Activated CD8-positive, alpha-beta memory T cell treated with anti-CD3 and anti-CD28 coated beads, Interleukin-2, amount 50 U/mL, for 1 hour (primary cell): ENCODE data around the gene KDM4B.

Experiments used
- DNase-seq: peaks from one replicate; pipeline ENCODE4 v3.0.0-alpha.2; 2020; ENCODE audit errors: extremely low read depth

Gene KDM4B

DNA sequence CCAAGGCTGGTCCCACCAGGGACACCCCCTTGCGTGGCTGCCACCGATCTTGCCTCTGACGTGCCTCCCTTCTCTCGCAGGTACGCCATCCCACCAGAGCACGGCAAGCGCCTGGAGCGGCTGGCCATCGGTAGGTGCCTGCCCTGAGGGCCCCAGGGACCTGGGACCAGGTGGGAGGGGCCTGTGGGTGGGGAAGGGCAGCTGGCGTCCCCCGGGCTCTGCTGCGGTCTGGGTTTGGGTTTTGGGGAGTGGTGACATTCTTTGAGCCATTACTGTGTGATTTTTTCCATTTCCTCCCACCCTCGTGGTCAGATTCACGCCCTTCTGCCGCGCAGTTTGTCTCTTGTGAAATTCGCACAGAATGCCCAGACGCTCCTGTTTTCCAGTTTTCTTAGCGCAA, 102.0 kb downstream of the KDM4B start:
- no peak for DNase-seq

DNA sequence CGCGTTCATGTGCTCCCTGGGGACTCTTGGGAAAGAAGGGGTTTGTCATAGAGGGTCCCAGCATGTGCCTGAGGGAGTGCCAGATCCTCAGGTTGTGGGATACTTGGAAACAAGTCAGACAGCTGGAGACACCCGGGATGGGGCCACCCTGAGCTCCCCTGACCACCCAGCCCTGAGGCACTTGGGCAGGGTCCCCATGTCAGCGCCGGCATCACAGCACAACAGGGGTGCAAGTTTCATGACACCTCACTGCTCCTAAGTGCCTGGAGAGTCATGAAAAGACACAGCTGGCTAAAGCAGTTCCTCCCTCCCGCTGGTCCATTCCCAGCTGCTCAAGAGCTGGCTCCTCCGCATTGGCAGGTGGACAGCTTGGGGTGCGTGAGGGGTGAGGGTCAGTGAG, 102.7 kb downstream of the KDM4B start:
- no peak for DNase-seq

DNA sequence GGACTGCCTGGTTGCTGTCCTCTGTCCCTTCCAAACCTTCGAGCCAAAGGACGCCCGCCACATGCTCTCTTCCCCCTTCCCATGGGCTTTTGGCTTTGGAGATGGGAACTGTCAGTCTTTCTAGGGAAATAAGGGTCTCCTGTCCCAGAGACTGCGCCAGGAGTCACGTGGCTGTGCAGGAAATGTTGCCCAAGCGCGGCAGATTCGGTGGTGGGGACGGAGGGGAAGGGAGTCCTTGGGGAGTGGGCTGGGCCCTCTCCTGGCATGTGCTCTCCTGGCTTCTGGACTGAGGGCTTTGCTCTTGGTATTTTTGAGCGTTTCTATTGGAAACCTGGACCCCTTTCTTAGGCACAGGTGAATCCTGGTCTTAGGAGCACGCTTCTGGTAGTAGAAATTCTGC, 103.2 kb downstream of the KDM4B start:
- DNase-seq, result no peak

DNA sequence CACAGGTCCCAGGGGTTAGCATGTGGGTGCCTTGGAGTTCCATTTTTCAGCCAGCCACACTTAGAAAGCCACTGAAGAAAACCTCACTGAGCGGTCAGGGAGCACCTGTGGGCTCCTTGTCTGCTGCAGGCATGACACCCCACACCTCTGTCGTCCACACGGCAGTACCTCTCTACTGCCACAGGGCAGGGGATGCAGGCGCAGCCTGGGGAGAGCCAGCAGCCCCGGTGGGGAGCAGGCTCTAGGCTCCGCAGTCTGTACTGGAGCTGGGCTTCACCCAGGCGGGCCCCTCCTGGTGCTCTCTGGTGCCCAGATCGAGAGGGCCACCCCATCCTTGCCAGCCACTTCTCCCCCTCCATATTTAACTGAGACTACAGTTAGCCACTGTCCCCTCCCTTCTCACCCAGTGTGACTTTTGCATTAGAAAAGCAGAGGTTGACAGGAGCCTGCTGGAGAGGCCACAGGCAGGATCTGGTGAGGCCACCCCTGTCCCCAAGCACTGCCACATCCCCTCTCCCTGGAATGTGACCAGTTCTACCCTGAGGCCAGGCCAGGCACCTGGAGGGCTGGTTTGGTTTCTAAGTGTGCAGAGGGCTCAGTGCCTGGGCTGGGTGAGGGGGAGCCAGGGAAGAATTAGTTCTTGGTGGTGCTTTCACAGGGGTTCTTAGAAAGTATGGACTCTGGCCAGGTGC, 104.4 kb downstream of the KDM4B start:
- no peak for DNase-seq

DNA sequence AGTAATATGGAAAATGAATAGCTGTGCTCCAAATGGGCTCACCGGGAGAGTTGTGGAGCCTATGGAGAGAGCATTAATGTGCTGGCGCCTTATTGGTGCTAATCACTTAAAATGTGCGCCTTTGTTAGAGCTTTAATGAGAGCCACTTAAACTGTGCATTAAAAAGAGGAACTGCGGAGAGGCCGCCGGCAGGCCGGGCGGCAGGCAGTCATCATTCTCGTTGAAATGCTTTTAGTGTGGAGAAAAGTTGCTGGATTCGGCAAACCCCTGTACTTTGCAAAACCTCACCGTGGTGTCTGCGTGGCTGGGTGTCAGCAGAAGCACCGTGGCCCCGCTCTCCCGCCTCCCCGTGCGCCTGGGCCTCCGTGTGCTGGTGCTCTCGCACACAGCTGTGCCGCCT, 105.5 kb downstream of the KDM4B start:
- DNase-seq, result no peak

DNA sequence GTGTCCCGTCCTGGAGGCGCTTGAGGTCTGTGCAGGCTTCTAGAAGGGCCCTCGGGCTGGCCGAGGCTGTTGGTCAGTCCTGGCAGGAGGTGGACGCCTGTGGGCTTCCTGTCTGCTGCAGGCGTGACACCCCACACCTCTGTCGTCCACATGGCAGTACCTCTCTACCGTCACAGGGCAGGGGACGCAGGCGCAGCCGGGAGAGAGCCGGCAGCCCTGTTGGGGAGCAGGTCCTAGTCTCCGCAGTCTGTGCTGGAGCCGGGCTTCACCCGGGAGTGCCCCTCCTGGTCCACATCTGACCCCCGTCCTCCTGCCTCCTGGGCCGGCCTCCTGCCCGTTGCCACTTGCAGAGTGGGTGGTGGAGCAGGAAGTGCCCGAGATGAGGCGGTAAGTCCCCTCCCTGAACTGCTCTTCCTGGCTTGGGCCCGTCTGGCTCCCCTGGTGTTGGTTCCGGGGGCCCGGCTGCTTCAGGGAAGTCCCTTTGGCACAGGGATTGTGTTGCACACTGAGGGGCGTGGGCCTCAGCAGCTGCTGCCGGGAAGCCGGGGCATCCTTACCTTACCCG, 106.0 kb downstream of the KDM4B start:
- no peak for DNase-seq

DNA sequence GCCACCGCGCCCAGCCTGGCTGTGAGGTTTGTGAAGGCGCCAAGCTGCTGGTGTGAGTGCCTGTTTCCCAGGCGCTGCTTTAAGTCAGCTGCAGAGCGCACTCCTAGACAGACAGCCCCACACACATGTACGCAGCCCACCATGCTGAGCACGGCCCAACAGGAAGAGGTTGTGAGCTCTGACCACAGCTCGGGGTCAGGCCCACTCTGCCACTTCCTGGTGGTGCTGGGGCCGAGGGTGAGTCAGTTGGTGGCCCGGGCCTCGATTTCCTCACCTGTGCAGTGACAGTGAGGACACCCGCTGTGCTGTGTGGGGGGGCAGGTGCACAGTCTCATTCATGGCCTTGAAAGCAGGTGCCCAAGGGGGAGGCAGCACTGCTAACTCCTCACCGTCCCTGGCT, 106.7 kb downstream of the KDM4B start:
- no peak for DNase-seq

DNA sequence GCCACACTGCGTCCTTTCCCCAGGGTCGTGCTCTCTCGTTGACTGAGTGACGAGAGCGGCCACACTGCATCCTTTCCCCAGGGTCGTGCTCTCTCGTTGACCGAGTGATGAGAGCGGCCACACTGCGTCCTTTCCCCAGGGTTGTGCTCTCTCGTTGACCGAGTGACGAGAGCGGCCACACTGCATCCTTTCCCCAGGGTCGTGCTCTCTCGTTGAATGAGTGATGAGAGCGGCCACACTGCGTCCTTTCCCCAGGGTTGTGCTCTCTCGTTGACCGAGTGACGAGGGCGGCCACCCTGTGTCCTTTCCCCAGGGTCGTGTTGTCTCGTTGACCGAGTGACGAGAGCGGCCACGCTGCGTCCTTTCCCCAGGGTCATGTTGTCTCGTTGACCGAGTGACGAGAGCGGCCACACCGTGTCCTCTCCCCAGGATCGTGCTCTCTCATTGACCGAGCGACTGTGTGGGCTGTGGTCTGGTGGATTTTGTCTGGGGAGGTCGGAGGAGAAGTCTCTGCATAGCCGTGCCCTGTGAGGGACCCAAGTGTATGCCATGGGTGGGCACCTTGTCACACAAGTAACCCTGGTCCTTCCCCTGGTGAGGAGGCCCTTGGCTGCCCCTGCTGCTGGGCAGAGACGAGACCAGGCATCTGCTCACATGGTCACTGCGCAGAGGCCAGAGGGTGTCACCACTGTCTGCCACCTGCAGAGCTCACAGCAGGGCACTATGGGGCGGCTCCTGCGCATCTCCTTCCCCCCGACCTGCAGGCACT, 107.7 kb downstream of the KDM4B start:
- DNase-seq, result no peak

DNA sequence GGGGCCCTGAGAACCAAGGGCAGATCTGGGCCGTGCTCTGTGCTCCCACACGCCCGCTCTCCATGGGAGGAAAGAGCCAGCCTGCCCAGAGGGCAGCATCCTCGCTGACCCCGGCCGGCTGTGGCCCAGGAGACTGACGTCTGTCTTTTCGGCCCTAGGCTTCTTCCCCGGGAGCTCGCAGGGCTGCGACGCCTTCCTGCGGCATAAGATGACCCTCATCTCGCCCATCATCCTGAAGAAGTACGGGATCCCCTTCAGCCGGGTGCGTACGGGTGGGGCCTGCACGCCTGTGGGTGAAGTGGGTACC, 108.2 kb downstream of the KDM4B start:
- no peak for DNase-seq

DNA sequence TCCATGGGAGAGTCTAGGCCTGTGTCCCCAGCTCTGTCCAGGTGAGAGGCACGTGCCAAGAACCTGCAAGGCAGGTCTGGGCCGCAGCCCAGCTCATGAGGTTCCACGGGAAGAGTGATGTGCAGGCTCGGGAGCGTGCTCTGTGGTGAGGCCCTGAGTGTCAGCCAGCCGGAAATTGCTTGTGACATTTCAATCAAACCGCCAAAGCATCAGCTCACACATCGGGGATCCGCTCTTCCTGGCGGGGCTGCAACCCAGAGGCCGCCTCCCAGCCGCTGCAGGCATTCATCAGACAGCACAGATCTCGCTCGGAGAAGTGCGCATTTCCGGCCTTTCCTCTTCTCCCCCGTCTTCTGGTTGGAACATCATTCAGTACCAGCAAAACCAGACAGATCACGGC, 109.3 kb downstream of the KDM4B start:
- DNase-seq, result no peak

DNA sequence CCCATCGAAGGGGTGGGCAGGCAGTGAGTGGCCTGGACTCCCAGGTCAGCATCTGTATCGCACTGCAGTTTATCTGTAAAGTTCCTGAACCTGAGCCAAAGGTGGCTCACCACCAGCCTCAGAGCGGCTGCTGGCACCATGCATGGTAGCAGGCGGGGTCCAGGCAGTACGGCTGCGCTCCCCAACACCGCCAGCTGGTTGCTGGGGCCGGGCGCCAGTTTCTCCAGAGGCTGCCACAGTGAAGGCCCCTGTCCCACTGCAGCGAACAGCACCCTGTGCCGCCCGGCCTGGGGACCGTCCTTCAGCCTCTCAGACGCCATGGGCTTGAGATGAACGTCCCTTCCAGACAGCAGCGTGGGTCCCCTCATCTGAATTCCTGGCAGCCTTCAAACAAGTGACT, 109.8 kb downstream of the KDM4B start:
- no peak for DNase-seq

DNA sequence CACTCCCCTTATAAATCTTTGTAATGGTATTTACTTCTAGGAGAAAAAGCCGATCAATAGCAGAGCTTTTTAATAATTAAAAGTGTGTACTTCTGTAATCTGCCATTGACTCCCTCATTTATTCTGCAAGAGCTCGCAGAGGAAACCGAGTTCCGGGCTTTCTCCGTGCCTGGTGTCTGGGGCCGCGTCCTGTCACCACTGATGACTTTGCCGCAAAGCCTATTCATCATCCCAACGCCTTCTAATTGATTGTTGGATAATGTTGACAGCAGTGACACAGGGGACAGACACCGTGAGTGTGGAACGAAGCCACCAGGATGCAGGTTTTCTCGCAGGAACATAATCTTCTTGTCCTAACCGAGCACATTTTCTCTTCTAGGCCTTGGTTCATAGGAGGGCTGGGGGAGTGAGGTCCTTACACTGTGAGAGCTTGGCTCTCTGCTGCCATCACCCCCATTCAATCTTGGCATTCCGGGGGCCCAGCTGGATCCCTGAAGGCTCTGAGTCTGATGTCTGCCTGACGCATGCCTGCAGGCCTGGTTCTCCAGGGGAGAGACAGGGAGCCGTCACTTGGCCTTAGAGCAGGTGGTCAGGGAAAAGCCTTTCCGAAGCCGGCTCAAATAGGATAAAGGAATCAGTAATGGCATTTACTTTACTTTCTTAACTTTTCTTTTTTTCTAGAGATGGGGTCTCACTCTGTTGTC, 110.3 kb downstream of the KDM4B start:
- DNase-seq, result no peak

DNA sequence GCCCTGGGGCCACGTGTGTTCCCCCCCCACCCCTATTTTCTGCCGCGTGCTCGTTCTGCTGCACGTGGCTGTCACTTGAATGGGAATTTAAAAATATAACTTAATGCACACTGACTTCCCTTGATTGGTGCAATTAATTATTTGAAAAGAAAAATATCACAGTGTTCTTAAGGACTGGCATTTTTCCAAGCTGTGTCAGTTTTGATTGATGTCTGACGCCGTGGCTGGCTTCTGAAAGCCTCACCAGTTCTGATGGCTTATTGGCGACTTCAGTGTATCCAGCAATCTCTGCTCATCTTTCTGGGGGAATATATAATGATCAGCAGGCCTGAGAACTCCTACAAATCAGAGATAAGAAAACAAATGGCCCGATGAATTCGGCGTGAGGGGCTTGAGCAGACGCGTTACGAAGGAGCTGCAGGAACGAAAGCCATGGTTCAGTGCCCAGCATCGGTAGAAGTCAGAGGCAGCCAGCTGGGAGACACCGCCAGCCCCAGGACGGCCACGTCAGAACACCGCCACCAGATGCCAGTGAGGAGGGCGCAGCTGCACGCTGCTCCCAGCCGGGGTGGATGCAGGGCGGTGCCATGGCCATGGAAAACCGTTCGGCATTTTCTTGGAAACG, 111.2 kb downstream of the KDM4B start:
- no peak for DNase-seq

DNA sequence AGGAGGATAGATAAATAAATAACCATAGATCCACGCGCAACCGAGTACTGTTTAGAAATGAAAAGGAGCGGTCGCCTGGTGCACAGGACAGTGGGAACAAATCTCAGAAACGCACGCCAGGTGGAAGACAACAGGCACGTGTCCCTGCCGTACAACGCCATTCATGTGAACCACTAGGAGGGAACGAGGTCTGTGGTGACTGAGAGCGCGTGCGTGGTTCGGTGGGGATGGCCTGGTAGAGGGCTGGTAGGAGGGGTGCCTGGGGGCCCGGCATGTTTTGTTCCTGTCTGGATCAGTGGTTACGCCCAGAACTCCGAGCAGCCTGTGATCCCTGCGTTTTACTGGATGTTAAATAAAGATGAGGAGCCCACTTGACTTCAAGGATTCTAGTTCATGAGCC, 111.9 kb downstream of the KDM4B start:
- DNase-seq, result no peak

DNA sequence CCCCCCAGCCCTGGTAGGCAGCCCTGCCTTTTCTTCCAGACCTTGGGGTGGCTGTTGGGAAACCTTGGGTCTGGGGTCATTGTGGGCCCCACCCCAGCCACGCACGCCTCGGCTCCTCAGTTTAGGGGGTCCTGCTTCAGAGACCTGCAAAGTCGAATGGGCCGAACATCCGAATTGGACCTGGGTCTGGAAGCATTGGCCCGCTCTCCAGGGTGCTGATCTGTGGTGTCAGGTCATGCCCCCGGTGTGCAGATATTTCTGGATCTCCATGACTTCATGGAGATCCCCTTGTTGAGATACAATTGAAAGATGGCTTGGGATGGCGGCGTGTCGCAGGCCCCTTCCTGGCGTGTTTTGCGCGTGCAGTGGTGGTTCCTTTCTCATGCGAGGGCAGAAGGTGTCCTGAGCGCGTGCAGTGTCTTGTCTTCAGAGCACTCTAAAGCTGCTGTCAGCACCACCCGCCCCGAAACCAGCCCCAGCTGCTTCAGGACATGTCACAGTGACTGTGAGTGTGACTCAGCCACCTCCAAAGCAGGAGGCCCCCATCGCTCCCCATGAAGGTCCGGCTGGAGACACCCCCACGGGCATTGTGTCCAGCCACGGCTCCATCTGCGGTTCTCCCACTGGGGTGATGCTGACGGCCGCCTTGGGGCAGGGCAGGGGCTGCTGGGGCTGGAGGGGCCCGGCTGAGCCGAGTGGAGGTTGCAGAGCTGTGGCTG, 112.7 kb downstream of the KDM4B start:
- no peak for DNase-seq

DNA sequence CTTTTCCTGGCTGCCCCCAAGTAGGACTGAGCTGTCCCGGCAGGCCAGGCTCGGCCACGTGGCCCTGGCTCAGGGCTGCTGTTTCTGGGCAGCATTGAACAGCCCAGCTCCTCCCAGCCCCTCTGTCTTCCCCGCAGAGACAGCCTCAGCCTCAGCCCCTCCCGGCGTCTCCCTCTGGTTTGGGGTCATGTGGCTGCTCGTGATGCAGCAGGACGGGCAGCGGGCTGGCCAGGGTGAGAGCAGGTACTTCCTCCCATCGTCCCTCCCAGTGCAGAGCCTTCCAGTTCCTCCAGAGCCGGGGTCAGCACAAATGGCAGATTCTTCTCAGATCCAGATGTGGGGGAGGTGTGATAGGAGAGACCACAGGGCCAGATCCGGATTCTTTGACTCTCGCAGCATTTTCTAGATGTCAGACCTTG, 114.6 kb downstream of the KDM4B start:
- no peak for DNase-seq

DNA sequence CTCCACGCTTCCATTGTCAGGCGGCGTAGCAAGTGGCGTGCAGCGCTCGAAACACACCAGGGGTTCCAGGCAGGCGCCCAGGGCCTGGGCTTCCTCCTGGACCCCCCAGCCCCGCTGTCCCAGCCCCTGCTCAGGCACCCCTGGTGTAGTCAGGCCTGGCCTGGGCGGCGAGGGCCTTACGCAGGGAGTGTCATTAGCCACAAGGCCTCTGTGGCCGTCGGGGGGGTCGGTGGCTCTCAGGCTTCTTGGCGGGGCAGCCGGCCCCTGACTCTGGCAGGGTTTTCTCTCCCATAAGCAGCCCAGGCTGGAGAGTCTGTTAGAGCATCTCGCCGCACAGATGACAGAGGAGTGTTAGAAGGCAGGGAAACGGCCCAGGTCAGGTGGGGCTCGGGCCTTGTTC, 116.7 kb downstream of the KDM4B start:
- no peak for DNase-seq

DNA sequence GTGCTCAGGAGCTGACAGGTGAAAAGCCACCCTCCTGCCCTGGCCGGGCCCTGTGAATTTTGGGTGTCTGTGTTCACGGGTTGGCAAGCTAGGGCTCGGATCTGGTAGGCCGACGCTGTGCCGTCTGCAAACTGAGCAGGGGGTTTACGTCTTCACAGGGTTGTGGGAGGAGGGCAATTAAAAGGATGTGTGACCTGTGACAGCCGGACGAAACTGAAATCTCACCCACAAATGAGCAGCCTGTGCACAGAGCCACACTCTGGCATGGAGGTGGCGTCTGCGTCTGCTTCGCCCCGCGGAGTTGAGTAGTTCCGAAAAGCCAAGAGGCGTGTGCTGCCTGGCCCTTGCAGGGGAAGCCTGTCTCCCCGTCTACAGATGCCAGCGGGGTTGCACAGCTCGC, 117.3 kb downstream of the KDM4B start:
- no peak for DNase-seq

DNA sequence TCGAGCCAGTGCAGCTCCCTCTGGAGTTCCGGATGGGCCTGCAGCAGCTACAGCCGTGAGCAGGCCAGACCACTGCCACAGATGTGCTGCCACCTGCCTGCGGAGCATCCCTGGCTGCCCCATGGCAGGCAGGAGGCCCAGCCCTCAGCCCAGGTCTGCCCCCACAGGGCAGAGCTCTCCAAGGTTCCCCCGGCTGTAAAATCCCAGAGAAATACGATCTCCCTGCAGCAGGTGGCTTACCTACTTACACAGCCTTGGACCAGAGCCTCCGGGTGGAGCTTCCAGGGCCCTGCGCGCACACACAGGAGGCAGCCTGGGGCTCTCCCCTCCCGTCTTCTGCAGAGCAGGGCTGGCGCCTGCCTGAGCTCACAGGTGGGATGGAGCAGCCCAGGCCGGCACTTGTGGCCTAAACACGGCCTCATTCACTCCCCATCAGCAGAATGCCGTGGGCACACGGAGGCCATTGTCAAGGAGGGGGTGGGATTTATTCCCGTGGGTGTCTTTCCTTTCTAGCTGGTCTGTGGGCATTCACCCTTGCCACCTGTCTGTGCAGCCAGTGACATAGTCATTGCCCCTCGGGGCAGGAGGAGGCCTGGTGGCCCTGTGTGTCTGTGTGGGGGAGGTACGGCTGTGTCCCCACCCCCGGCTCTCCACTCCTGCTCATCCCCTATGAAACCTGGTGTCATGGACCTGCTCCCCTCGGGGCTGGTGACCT, 118.0 kb downstream of the KDM4B start:
- no peak for DNase-seq

DNA sequence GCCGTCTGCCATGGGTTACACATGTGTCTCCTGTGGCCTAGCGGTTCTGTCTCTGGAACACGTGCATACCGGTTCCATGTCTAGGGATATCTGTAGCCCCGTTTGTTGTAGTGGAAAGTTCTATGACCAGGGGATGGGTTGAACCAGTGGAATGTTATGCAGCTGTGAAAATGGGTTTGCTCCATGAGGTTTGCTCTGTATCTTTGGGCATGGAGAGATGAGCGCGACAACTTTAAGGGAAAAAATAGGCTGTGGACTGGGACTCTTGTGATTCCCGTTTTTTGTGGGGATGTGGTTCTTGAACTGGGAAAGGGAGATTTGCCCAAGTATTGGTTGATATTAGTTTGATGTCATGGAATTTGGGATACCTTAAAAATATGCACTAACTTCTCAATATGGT, 120.4 kb downstream of the KDM4B start:
- DNase-seq, result no peak

DNA sequence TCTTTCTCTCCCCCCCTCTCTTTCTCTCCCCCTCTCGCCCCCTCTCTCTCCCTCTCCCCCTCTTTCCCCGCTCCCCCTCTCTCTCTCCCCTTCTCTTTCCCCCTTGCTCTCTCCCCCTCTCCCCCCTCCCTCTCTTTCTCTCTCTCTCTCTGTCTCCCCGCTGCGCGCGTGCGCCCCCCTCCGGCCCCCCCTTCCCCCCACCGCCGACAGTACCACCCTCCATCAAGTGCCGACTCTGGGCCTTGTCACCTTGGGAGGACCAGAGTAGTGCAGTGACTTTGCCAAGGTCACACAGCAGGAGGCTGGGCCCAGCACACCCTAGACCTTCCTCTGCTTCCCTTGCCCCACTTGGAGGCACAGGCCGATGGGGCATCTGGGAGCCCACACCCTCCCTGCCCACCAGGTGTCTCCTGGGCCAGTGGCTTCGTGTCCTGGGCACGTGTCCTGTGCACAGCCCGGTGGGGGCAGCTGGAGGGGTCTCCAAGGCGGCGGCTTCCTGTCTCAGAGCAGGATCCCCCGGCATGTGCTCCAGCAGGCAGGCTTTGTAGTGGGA, 121.6 kb downstream of the KDM4B start:
- no peak for DNase-seq
